ENCODE results near the gene CD80.

DNA sequence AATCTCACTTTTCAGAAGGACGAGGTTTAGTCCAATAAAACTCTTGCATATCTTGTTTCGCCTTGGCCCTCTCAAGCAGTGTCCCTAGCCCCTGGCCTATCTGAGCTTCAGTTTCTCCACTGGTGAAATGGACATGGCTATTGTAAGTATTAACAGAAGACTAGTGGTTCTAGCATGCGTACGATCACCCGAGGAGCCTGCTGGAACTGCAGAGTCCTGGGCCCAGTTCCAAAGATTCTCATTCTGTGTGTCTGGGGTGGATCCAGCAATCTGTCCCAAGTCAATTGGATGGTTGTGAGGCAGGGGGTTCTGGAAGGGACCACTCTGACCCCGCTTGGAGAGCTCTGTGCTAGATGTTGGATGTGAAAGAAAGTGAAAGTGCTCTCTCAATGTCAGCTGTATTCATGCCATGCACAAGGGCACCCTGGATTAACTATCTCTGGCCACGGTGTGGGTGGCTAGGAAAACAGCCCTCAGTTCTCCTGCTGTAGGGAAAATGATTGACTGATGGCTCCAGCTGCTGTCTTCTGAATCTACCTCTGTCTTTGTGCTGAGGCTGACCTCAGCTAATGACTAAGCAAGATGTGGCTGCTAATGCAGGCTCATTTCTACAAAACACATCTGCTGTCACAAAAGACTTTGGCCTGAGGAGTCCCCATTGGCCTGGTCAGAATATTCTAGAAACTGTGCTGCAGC is 36.4 kb upstream of the CD80 start:
- TF ChIP-seq POLR2AphosphoS5 (IDR thresholded peaks at IDR 0.05; ENCODE audit: low read length) (no peak), POLR2A (IDR thresholded peaks at IDR 0.05; ENCODE audit: low read depth, low read length) (no peak), TAF1 (IDR thresholded peaks at IDR 0.05; ENCODE audit: borderline replicate concordance, low read depth, low read length) (no peak)
- TF ChIP-seq, protein P1, sequence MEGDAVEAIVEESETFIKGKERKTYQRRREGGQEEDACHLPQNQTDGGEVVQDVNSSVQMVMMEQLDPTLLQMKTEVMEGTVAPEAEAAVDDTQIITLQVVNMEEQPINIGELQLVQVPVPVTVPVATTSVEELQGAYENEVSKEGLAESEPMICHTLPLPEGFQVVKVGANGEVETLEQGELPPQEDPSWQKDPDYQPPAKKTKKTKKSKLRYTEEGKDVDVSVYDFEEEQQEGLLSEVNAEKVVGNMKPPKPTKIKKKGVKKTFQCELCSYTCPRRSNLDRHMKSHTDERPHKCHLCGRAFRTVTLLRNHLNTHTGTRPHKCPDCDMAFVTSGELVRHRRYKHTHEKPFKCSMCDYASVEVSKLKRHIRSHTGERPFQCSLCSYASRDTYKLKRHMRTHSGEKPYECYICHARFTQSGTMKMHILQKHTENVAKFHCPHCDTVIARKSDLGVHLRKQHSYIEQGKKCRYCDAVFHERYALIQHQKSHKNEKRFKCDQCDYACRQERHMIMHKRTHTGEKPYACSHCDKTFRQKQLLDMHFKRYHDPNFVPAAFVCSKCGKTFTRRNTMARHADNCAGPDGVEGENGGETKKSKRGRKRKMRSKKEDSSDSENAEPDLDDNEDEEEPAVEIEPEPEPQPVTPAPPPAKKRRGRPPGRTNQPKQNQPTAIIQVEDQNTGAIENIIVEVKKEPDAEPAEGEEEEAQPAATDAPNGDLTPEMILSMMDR (IDR thresholded peaks at IDR 0.05 in 2 of 3, conservative IDR thresholded peaks at IDR 0.05 in 1 of 3; ENCODE audit: control insufficient read depth in 2 of 3, extremely low read depth in 1 of 3, insufficient read depth in 1 of 3, low read depth in 3 of 3, low read length in 3 of 3), result no peak
